Common myeloid progenitor, CD34-positive (primary cell): ENCODE measurements around the gene ZFP3.
"Not testable (repeated sequence)": the region's sequence is repeated elsewhere in the genome, so short reads cannot be mapped to it uniquely, and the experiment has no call there.

ENCODE experiments used
- CTCF ChIA-PET: fragments of 350-600 bp; sonication (Branson Sonifier 250); formaldehyde crosslinking; loops from one replicate; lab custom pipeline; 2021; ENCODE audit warnings: antibody characterized with exemption; lab: Charles Lee
- POLR2A ChIA-PET: fragments of 350-600 bp; sonication (Branson Sonifier 250); formaldehyde crosslinking; loops from one replicate; lab custom pipeline; 2021; ENCODE audit warnings: antibody characterized with exemption; lab: Charles Lee
- DNase-seq, 3 donors: peaks; one replicate each; pipeline versions ENCODE4 v3.0.0 to v3.0.0-alpha.2; 2013
- H3K27ac ChIP-seq, 2 experiments: 1 replicate in 1 of 2; 2 replicates in 1 of 2; pipeline ENCODE4 v1.7.0; 2013; ENCODE audit warnings: inconsistent platforms in 2 of 2, low read length in 2 of 2, mild to moderate bottlenecking in 2 of 2, low read depth in 1 of 2, moderate library complexity in 1 of 2; ENCODE audit not compliant: severe bottlenecking in 2 of 2, insufficient read depth in 1 of 2, poor library complexity in 1 of 2
- H3K27me3 ChIP-seq, 5 experiments: replicated peaks in 2 of 5; 1 replicate in 3 of 5; 2 replicates in 2 of 5; pipeline versions ENCODE4 v1.6.1 to v1.7.0; 2013; ENCODE audit warnings: low read length in 4 of 5, mild to moderate bottlenecking in 2 of 5, moderate library complexity in 2 of 5, inconsistent platforms in 1 of 5; ENCODE audit not compliant: insufficient read depth in 5 of 5, control insufficient read depth in 4 of 5
- H3K36me3 ChIP-seq, 4 experiments: 1 replicate in 2 of 4; 2 replicates in 2 of 4; pipeline versions ENCODE4 v1.6.1 to v1.7.0; 2013; ENCODE audit warnings: low read length in 3 of 4, control low read depth in 1 of 4, mild to moderate bottlenecking in 1 of 4; ENCODE audit not compliant: control insufficient read depth in 4 of 4, insufficient read depth in 4 of 4
- H3K4me1 ChIP-seq, 4 experiments: 1 replicate in 3 of 4; 2 replicates in 1 of 4; pipeline versions ENCODE4 v1.6.1 to v1.7.1; 2013; ENCODE audit warnings: low read length in 3 of 4, mild to moderate bottlenecking in 3 of 4, control low read depth in 1 of 4, inconsistent platforms in 1 of 4, moderate library complexity in 1 of 4; ENCODE audit not compliant: control insufficient read depth in 4 of 4, insufficient read depth in 4 of 4; ENCODE audit errors: control extremely low read depth in 1 of 4
- H3K4me3 ChIP-seq, 7 experiments: 1 replicate in 4 of 7; 2 replicates in 3 of 7; pipeline versions ENCODE4 v1.5.1 to v1.7.0; 2013; ENCODE audit warnings: mild to moderate bottlenecking in 7 of 7, low read length in 6 of 7, moderate library complexity in 6 of 7, inconsistent platforms in 2 of 7, low read depth in 2 of 7, control low read depth in 1 of 7; ENCODE audit not compliant: insufficient read depth in 4 of 7, control insufficient read depth in 1 of 7; ENCODE audit errors: extremely low read depth in 1 of 7
- H3K9me3 ChIP-seq, 5 experiments: 1 replicate in 4 of 5; 2 replicates in 1 of 5; pipeline versions ENCODE4 v1.6.1 to v1.7.1; 2013; ENCODE audit warnings: low read length in 4 of 5, mild to moderate bottlenecking in 2 of 5, inconsistent platforms in 1 of 5, low read depth in 1 of 5, moderate library complexity in 1 of 5; ENCODE audit not compliant: control insufficient read depth in 4 of 5, insufficient read depth in 2 of 5; ENCODE audit errors: control extremely low read depth in 1 of 5
- WGBS: methylation state at CpG from one replicate; pipeline ENCODE4 v1.1.5; 2013; ENCODE audit not compliant: insufficient coverage; 5-methylcytosine and 5-hydroxymethylcytosine counted together

The ZFP3 gene

GRCh38 chr17:5075472-5075871, 2.8 kb upstream of the ZFP3 start:
- CTCF ChIA-PET: interaction anchor here (0.7 to 1.1 kb wide), 2 partner anchors 12 to 14 kb away, joined by 3 to 4 read pairs; no protein-coding TSS in a partner anchor
- DNase-seq, H3K27me3 ChIP-seq, H3K4me3 ChIP-seq, H3K36me3 ChIP-seq, H3K27ac ChIP-seq, POLR2A ChIA-PET: not testable (repeated sequence)
- H3K4me1 ChIP-seq: peaks cover 0 to 19% (median 10%) of the 10 kb centered on the region in 4 experiments
- WGBS: 95% methylated on average over 3 of the region's 5 CpGs
- H3K9me3 ChIP-seq: peaks cover 0 to 20% (median 3%) of the 10 kb centered on the region in 5 experiments

- DNase-seq, POLR2A ChIA-PET, H3K27me3 ChIP-seq, H3K27ac ChIP-seq: not testable (repeated sequence)
- CTCF ChIA-PET: interaction anchor here (1.4 kb wide), 1 partner anchor 16 kb away, joined by 3 read pairs; no protein-coding TSS in a partner anchor
- Histone ChIP-seq H3K4me3 (peak overlapping the region in 1 of 7 experiments; percentile 88), H3K36me3 (peaks cover 0 to 15% (median 4%) of the 10 kb centered on the region in 4 experiments), H3K4me1 (peaks cover 0 to 19% (median 10%) of the 10 kb centered on the region in 4 experiments), H3K9me3 (peaks cover 3 to 20% (median 6%) of the 10 kb centered on the region in 5 experiments)
- WGBS: 99% methylated on average over 23 of the region's 24 CpGs
Observed at GRCh38 chr17:5077275-5077674, 992 bp upstream of the ZFP3 start.

DNA sequence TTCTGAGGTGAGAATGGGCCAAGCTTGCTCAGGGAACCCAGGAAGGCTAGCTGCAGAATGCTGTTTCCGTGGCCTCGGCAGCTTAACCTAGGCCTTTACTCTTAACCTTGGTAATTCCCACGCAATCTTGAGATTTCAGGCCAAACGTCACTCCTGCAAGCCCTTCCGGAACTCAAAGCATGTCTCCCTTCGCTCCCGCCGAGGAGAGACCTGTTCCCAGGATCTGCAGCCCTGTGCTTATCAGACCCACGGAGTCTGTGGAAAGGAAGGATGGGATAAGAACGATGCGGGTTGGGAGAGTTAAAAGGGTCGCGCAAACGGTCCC, 524 bp upstream of the ZFP3 start:
- POLR2A ChIA-PET: interaction anchor here (1.1 kb wide), 1 partner anchor 19 kb away, joined by 4 read pairs; no protein-coding TSS in a partner anchor
- H3K27me3 ChIP-seq: peaks cover 0 to 6% (median 0%) of the 10 kb centered on the region in 5 experiments
- peak overlapping the region; percentile 54 to 86 for H3K27ac ChIP-seq
- no peak for DNase-seq
- peak overlapping the region; percentile 53 to 88 (median 77) for H3K4me3 ChIP-seq
- WGBS: 28% methylated on average over 14 of the region's 14 CpGs
- peaks cover 0 to 19% (median 10%) of the 10 kb centered on the region in 4 experiments for H3K4me1 ChIP-seq
- peaks cover 3 to 22% (median 10%) of the 10 kb centered on the region in 5 experiments for H3K9me3 ChIP-seq
- CTCF ChIA-PET: interaction anchor here (1.4 kb wide), 1 partner anchor 16 kb away, joined by 3 read pairs; no protein-coding TSS in a partner anchor
- peaks cover 0 to 19% (median 4%) of the 10 kb centered on the region in 4 experiments for H3K36me3 ChIP-seq

DNA sequence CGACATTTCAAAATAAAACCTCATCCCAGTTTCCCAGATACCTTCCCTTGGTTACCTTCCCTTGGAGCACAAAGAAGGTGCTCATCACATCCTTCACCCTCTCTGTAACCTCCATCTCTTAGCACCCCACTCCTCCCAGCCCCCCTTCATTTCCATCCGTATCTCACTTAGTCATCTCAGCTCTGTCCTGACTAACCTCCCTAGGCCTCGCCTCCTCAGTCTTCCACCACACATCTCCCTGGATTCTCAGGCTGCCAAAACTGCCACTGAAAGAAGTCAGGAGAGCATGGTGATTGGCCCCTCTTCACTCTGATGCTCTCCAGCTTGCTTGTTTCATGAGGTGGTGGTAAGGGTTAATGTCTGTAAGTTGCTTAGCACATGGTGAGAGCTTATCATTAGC, 2.3 kb downstream of the ZFP3 start:
- Histone ChIP-seq H3K27me3 (peaks cover 0 to 6% (median 0%) of the 10 kb centered on the region in 5 experiments), H3K36me3 (peaks cover 0 to 38% (median 8%) of the 10 kb centered on the region in 4 experiments), H3K27ac (no peak overlapping the region), H3K4me3 (no peak overlapping the region), H3K4me1 (peaks cover 0 to 19% (median 10%) of the 10 kb centered on the region in 4 experiments), H3K9me3 (peaks cover 3 to 31% (median 29%) of the 10 kb centered on the region in 5 experiments)
- POLR2A ChIA-PET: interaction anchor here (1.6 kb wide), 1 partner anchor 30 kb away, joined by 6 read pairs; no protein-coding TSS in a partner anchor
- no CpG with 5 or more reads among the region's 3 CpGs for WGBS
- CTCF ChIA-PET: interaction anchor here (1.0 to 1.2 kb wide), 2 partner anchors 9 to 16 kb away, joined by 3 to 5 read pairs; no protein-coding TSS in a partner anchor
- DNase-seq: no peak

DNA sequence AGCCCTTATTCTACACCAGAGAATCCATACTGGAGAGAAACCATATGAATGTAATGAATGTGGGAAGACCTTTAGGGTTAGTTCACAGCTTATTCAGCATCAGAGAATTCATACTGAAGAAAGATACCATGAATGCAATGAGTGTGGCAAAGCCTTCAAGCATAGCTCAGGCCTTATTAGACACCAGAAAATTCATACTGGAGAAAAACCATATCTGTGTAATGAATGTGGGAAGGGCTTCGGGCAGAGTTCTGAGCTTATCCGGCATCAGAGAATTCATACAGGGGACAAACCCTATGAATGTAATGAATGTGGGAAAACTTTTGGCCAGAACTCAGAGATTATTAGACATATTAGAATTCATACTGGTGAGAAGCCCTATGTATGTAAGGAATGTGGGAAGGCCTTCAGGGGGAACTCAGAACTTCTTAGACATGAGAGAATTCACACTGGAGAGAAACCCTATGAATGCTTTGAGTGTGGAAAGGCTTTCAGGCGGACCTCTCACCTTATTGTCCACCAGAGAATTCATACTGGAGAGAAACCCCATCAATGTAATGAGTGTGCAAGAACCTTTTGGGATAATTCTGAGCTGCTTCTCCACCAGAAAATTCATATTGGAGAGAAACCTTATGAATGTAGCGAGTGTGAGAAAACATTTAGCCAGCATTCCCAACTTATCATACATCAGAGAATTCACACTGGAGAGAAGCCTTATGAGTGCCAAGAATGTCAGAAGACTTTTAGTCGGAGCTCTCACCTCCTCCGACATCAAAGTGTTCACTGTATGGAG, 14.1 kb downstream of the ZFP3 start:
- ChIA-PET CTCF (interaction anchor here (1.3 kb wide), 1 partner anchor 13 kb away, joined by 3 read pairs; no protein-coding TSS in a partner anchor), POLR2A (no interaction called here)
- peaks cover 23 to 91% (median 71%) of the 10 kb centered on the region in 5 experiments for H3K9me3 ChIP-seq
- DNase-seq: no peak
- peak overlapping the region in 1 of 7 experiments; percentile 9 for H3K4me3 ChIP-seq
- no peak overlapping the region for H3K27ac ChIP-seq
- H3K4me1 ChIP-seq: peaks cover 3 to 12% (median 8%) of the 10 kb centered on the region in 4 experiments
- peaks cover 0 to 3% (median 0%) of the 10 kb centered on the region in 5 experiments for H3K27me3 ChIP-seq
- 100% methylated on average over 3 of the region's 6 CpGs for WGBS
- H3K36me3 ChIP-seq: peaks cover 0 to 61% (median 33%) of the 10 kb centered on the region in 4 experiments

DNA sequence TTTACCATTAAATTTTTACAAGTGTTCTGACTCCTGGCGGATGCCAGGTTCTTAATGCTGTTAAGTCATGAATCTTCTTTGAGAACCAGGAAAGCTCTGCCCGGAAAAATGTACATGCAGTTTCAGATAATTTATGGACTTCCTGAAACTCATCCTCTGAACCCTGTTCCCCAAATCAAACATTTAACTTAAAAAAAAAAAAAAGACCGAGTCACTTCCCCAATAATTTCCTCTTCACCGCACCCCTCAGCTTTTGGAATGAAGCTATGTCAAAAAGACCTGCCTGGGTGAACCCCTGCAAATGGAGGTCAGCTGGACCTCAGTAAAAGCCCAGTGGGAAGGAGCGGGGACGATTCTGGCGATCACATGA, 18.4 kb downstream of the ZFP3 start:
- Histone ChIP-seq H3K4me1 (peaks cover 3 to 12% (median 8%) of the 10 kb centered on the region in 4 experiments), H3K27ac (peak overlapping the region in 1 of 2 experiments; percentile 71), H3K36me3 (peaks cover 0 to 20% (median 7%) of the 10 kb centered on the region in 4 experiments), H3K4me3 (peak overlapping the region; percentile 33 to 82 (median 70)), H3K27me3 (peaks cover 0 to 3% (median 0%) of the 10 kb centered on the region in 5 experiments), H3K9me3 (peaks cover 11 to 75% (median 36%) of the 10 kb centered on the region in 5 experiments)
- WGBS: 0% methylated on average over 3 of the region's 7 CpGs
- POLR2A ChIA-PET: interaction anchor here (1.4 kb wide), 2 partner anchors 14 to 18 kb away, joined by 4 to 5 read pairs; partner anchors contain the start of gene ZFP3
- CTCF ChIA-PET: interaction anchor here (0.6 to 1.2 kb wide), 6 partner anchors 9 to 1690 kb away, joined by 3 to 5 read pairs (median 3); partner anchors contain the start of gene ZFP3
- DNase-seq: peak; percentile 48 to 87 (median 79)
